DMS114 treated with DMSO at 0.1 percent for 48 hours (cell line): ENCODE data around the gene CREB3L4.
"Not testable (repeated sequence)": the region's sequence is repeated elsewhere in the genome, so short reads cannot be mapped to it uniquely, and the experiment has no call there.

Source experiments
- DNase-seq: peaks from one replicate; lab custom pipeline; 2025; ENCODE audit not compliant: unreplicated experiment; lab: John Stamatoyannopoulos, UW

CREB3L4 gene

DNA sequence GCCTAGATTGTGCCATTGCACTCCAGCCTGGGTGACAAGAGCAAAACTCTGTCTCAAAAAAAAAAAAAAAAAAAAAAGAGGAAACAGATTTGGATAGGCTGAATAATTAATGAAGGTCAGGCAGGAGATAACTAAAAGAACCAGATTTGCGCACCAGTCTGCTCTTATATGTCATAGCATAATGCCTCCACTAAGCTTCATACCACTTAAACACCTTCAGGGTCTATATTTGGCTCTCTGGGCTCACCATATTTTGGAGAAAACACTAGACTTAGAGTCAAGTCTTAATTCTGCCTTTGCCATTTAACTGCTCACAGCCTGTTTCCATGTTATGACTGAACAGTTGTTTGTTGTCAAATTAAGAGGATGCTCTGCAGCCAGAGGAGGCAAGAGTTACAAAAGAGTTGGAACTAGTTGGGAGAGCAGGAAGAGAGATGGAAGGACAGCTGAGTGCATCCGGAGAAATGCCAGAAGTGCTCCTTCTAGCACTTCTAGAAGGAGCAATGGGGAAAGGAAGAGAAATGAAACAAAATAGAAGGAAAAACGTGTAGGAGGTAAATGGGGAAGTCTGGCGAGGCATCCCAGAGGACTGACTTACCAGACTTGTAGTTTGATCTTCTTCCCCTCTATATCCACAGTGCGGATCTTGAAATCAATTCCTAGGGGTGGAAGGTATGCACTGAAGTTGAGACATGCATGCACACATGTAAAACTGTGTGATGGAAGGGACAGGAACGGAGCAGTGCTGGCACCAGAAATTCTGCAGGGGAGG lies 16.6 kb downstream of the CREB3L4 start:
- no peak for DNase-seq

DNA sequence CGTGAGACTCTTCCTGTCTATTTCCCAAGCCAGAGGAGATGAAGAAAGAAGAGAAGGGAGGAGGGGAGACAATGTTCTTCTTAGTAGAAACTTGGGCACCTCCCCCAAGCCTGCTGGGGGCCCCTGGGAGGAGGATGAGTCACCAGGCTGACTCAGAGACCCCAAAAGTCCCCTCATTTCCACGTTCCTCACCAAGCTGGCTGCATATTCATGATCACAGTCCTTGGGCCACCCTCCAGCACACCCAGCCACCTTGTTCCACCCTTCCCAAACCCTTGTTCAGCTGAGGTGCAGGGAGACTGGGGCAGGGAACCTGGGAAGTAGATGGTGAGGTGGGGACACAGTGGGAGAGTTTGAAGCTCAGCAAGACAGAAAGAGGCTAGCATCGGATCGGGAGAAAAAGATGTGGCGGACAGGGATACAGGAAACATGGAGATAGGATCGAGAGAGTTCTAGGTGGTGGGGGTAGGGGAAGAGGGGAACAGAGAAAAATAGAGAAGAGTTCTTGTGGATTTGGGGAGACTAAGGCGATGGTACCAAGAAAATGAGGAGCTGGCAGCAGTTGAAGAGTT lies 17.7 kb downstream of the CREB3L4 start:
- DNase-seq: no peak

DNA sequence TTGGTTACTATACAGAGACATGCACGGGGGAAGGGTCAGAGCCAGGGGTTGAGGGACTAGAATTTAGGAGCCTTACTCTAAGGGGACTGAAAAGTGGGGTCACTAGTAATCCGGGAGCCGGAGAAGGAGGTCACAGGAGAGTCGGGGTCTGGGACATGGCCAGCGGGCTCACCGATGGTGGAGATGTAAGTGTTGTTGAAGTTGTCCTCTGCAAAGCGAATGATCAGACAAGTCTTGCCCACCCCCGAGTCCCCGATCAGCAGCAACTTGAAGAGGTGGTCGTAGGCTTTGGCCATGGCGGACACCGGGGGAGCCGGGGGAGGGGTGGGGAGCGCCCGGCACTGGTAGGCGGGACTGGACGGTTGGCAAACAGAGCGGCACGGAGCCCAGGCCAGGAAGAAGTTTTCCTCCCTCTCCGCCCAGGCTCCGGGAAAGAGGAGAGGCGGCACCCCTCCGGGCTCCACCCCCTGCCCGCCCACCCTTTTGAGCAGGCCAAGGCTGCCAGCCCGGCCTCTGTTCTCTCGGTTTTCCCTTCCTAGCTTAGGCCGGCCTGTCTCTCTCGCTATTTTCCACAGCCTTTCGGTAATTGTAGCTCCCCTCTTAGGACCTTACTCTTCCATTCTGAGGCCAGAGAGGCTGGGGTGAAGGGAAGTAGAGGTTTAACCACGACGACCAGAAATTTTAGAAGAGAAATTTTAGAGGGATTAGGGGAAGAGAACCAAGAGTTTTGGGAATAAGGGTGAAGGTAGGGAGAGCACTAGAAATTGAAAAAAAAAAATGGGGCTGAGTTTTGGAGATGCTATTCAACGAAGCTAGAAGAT lies 18.4 kb downstream of the CREB3L4 start, which contains the start of gene RAB13:
Gene RAB13, minus strand, starts transcription at position 399 of the 821 bp plus-strand sequence. Its CDS starts 103 bp downstream, at position 296.
- peak; percentile 88 for DNase-seq

DNA sequence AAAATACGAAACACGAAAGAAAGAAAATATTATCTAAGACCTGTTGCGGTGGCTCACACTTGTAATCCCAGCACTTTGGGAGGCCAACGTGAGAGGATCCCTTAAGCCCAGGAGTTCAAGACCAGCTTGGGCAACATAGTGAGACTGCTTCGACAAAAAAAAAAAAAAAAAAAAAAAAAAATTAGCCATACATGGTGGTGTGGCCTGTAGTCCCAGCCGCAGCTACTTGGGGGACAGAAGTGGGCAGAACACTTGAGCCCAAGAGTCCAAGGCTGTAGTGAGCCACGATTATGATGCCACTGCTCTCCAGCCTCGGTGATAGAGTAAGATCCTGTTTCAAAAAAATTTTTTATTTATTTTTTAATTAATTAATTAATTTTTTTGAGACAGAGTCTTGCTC lies 19.9 kb downstream of the CREB3L4 start:
- DNase-seq: no peak

DNA sequence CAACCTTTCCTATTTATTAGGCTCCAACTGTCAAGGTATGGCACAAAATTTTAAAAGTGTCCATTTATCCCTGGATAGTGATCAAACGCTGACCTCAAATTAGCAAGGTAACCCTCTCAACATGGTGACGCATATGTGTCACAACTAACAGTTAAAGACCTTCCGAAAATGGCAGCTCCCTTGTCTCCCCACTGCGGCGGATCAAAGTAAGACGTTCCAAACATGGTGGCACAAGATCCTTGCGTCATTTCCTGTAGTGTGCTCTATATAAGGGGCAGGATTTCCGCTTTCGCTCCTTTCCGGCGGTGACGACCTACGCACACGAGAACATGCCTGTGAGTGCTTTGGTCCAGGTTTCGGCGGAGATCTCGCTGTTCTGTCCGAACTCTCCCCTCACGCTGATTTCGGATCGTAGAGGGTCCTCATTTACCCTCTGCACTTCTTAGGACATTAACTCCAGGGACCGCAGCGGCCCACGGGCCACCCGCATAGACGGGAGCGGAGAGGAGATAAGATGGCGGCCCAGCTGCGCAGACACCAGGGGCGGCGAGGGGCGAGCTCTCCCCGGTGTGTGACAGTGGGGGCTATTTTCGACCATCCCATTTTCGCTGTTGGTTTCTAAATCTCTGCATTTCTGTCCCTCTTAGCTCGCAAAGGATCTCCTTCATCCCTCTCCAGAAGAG lies 22.9 kb downstream of the CREB3L4 start, which contains the start of gene RPS27:
Gene RPS27, plus strand, starts transcription at position 295 of the 683 bp plus-strand sequence. Its CDS starts 35 bp downstream, at position 330.
- DNase-seq: peak; percentile 100

DNA sequence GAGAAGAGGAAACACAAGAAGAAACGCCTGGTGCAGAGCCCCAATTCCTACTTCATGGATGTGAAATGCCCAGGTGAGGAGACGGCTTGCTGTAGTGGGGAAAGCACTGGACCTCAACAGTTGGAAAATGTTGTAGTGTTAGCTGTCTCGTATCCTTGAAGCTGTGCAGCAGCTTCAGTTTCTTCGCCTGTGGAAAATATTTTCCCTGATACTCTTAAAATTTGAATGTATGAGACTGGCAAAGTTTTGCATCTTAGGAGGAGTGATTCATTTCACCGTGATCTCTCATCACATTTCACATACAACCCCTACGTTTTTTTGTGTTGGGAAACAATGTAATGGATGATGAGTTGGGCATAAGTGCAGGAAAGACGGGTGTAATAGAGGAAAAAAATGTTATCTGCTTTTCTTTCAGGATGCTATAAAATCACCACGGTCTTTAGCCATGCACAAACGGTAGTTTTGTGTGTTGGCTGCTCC lies 23.5 kb downstream of the CREB3L4 start:
- no peak for DNase-seq

DNA sequence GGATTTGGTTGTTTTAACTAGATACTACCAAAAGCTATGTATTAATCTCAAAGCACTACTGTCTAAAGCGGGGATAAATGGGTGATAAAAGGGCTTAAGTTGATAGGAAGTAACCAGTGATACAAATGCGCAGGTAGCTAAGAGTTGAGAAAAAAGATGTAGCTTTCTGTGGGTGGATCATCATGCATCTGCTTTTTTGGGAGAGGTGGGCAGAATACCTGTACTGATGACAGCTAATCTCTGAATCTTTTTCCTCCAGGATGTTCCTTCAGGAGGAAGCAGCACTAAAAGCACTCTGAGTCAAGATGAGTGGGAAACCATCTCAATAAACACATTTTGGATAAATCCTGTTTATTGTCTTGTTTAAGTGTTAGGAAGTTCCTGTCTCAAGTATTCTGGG lies 24.1 kb downstream of the CREB3L4 start:
- no peak for DNase-seq

DNA sequence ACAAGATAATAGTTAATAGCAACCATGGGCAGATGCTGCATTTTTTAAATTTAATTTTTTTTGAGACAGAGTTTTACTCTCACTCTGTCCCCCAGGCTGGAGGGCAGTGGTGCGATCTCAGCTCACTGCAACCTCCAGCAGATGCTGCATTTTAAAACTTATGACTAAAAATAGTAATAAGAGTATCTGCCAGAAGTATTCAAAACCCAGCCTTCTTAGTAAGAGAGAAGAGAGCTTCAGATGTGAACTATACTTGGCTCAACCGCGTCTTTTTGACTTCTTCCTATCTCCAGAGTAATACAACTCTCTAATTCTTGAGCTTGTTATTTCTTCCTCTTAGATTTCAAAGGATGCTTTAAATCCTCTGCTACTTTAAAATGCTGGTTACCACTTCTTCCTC lies 27.5 kb downstream of the CREB3L4 start:
- no peak for DNase-seq

DNA sequence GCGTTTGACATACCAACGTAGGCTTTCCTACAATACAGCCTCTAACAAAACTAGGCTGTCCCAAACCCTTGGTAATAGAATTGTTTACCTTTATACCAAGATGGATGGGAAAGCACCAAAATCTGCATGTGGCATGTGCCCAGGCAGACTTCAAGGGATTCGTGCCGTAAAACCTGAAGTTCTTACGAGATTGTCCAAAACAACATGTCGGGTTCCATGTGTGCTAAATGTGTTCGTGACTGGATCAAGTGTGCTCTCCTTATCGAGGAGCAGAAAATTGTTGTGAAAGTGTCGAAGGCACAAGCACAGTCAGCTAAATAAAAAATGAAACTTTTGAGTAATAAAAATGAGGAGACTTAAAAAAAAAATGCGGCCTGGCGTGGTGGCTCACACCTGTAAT lies 27.9 kb downstream of the CREB3L4 start:
- DNase-seq: no peak

DNA sequence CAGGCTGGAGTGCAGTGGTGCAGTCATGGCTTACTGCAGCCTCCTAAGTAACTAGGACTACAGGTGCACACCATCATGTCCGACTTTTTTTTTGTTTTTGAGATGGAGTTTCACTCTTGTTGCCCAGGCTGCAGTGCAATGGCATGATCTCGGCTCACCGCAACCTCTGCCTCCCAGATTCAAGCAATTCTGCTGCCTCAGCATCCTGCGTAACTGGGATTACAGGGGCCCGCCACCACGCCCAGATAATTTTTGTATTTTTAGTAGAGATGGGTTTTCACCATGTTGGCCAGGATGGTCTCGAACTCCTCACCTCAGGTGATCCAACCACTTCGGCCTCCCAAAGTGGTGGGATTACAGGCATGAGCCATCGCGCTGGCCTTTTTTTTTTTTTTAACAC lies 29.2 kb downstream of the CREB3L4 start:
- DNase-seq: not testable (repeated sequence)

DNA sequence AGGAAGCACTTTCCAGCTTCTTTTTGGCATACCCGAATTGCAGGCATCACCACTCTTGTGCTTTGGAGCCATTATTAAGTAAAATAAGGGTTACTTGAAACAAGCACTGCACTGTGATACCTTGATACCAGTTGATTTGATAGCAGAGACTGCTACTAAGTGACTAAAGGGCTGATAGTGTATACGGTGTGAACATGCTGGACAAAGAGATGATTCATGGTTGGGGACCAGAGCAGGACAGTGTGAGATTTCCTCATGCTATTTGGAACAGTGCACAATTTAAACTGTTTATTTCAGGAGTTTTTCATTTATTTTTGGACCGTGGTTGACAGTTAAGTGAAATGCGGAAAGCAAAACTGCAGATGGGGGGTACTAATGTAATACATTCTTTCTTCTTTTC lies 32.7 kb downstream of the CREB3L4 start:
- DNase-seq: no peak

DNA sequence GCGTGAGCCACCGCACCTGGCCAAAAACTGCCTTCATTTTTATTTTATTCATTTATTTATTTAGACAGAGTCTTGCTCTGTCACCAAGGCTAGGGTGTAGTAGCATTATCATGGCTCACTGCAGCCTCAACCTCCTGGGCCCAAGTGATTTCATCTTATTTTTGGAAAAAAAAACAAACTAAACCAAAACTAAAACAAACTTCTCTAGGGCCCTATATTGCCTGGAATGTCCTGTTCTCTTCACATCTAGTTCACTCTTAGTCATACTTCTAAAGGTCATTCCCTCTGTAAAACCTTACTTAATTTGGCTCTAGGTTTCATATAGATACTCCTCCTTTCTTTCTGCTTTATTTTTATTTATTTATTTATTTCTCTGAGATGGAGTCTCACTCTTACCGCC lies 38.4 kb downstream of the CREB3L4 start:
- no peak for DNase-seq

DNA sequence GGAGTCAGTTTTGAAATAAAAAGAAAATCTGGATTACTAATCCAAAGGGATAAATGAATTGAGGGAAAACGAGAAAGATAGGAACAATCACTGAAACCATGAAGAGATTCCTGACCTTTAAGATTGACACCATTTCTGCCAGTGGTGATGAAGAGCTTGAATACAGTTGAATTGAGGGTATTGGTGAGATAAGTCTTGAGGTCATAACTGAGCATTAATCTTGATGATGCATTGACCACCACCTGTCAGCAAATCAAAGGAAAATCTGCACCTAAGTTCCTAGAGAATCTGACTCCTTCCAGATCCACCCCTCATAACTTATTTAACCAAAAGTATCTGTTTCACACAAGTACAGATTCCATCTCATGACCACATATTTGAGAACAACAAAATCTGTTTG lies 44.4 kb downstream of the CREB3L4 start:
- DNase-seq: no peak

DNA sequence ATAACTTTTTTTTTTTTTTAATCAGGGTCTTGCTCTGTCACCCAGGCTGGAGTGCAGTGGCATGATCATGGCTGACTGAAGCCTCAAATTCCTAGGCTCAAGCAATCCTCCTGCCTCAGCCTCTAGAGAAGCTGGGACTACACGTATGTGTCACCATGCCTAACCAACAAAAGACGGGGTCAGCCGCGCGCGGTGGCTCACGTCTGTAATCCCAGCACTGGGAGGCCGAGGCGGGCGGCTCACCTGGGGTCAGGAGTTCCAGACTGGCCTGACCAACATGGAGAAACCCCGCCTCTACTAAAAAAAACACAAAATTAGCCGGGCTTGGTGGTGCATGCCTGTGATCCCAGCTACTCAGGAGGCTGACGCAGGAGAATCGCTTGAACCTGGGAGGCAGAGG lies 44.8 kb downstream of the CREB3L4 start:
- not testable (repeated sequence) for DNase-seq

DNA sequence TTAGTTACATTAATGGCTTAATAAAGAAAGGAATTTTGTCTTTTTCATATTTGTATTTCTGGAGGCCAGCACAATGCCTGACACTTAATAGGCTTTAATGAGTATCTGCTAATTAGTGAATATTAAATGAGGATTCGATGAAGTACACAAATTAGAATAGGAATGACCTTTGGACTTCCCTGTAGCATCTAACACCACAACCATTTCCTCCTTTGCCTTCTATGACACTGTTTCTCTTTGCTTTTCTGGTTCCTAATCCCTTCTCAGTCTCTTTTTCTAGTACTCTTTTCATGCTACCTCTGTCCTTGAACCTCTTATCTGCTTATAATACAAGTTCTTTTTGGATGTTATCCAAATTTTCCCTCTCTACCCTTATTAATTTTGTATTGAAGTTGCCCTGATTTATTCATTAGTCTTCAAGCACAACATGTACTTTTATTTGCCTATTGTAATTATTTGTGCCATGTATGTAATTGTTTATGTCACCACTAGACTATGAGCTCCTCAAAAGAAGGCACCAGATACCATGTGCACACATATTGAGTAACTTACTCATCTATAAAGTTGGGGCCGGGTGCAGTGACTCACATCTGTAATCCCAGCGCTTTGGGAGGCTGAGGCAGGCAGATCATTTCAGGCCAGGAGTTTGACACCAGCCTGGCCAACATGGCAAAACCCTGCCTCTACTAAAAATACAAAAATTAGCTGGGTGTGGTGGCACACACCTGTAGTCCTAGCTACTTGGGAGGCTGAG lies 46.6 kb downstream of the CREB3L4 start:
- DNase-seq: no peak

DNA sequence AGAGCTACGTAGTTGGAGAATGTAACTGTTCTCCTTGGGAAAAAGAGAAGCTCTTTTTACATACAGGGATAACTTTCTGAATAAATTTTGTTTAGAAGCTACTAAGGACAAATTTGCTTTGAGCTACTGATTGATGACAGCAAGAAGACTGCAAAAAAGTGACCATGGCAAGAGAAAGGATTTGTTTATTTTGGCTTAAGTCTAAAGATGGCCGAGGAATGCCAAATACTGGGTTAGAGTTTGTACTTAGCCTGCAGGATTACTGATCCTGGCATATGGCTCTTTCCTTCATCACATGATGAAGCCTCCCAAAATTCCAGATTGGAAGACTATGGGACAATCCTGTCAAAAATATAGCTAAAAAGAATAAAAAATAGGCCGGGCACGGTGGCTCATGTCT lies 51.6 kb downstream of the CREB3L4 start:
- DNase-seq: no peak

DNA sequence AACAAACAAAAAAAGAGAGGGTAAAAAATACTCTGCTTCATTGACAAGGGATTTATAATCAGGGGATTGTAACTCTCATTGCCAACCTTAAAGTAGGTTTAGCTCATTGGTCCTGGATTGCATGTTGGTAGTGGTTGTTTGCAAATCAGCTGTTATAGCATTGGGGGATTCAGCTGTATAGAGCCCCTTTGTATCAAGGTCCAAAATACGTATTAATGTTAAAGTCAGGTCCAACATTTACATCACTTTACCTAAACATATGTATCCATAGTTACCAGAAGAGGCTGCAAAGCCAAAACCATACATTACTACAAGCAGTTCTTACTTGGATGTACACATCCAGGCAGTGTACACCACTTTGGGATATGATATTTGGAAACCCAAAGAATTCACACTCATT lies 52.2 kb downstream of the CREB3L4 start:
- no peak for DNase-seq
